Epithelial cell of proximal tubule (primary cell): ENCODE data around the gene GYS1. TPM values are rescaled to one million over a fixed set of nuclear protein-coding genes. Genes with fewer than 3 reads are reported as not detected.
A peak's percentile ranks its signal among the peaks of the same experiment; 100 is the strongest.

Source experiments
- DNase-seq: peaks from one replicate; pipeline ENCODE4 v3.0.0-alpha.2; 2011; ENCODE audit warnings: low read depth
- H3K4me3 ChIP-seq: 2 replicates; pipeline ENCODE4 v1.5.1; 2011; ENCODE audit warnings: low read depth, mild to moderate bottlenecking, low read length
- CTCF ChIP-seq: conservative IDR thresholded peaks from 2 replicates; pipeline ENCODE4 v1.5.1; 2012; ENCODE audit warnings: low read depth, mild to moderate bottlenecking, low read length
- total RNA-seq: library from RNA; depleted of rRNA; stranded (reverse); fragments of >200 nt; gene quantifications from 2 replicates; pipeline ENCODE4 v1.2.3, GENCODE V29; 2015

GYS1 gene
- total RNA-seq, 1 donor from 2014 or later, result 42.4 TPM

GRCh38 chr19:48954595-48955307 is 38.4 kb downstream of the GYS1 start, which contains the start of gene BAX:
TSS of gene BAX (plus strand) at chr19:48954875. CDS start at chr19:48954929, 54 bp downstream.
- peak within 1 kb of the TSS; percentile 99 for H3K4me3 ChIP-seq
- TF ChIP-seq CTCF, result no peak
- no peak for DNase-seq

- H3K4me3 ChIP-seq, result peak overlapping the region; percentile 99
- TF ChIP-seq CTCF, result no peak
- DNase-seq, result no peak
Measured at GRCh38 chr19:48953990-48954594, 39.0 kb downstream of the GYS1 start.

GRCh38 chr19:48953141-48953540 is 40.0 kb downstream of the GYS1 start:
- no peak for DNase-seq
- no peak overlapping the region for H3K4me3 ChIP-seq
- TF ChIP-seq CTCF, result no peak

GRCh38 chr19:48950830-48951519 is 42.1 kb downstream of the GYS1 start:
- TF ChIP-seq CTCF, result no peak
- H3K4me3 ChIP-seq, result no peak overlapping the region
- no peak for DNase-seq

GRCh38 chr19:48950159-48950558 is 43.0 kb downstream of the GYS1 start:
- DNase-seq, result no peak
- no peak for TF ChIP-seq CTCF
- no peak overlapping the region for H3K4me3 ChIP-seq

GRCh38 chr19:48947258-48947542 is 45.9 kb downstream of the GYS1 start:
- no peak for DNase-seq
- H3K4me3 ChIP-seq, result no peak overlapping the region
- TF ChIP-seq CTCF, result no peak
